Activated CD4-positive, alpha-beta T cell treated with anti-CD3 and anti-CD28 coated beads, Interleukin-2, amount 10 ng/mL, durations not matched to agents 7 days and 5 days (primary cell): Measurements from ENCODE around the gene TUBB2B. TPM values are rescaled to one million over a fixed set of nuclear protein-coding genes. Genes with fewer than 3 reads are reported as not detected.

Experiments used
- CTCF ChIA-PET: fragments of 350-600 bp; sonication (Branson Sonifier 250); formaldehyde crosslinking; loops from one replicate; lab custom pipeline; 2021; ENCODE audit warnings: antibody characterized with exemption; lab: Charles Lee
- POLR2A ChIA-PET: fragments of 350-600 bp; sonication (Branson Sonifier 250); formaldehyde crosslinking; loops from one replicate; lab custom pipeline; 2021; ENCODE audit warnings: antibody characterized with exemption; lab: Charles Lee
- DNase-seq: peaks from one replicate; pipeline ENCODE4 v3.0.0-alpha.2; 2020
- H3K27ac Mint-ChIP-seq: one replicate; pipeline ENCODE4 v1.8.0; 2021; ENCODE audit warnings: mild to moderate bottlenecking, moderate library complexity, mixed read lengths
- H3K27me3 Mint-ChIP-seq: one replicate; pipeline ENCODE4 v1.8.0; 2021; ENCODE audit warnings: mixed read lengths
- H3K36me3 Mint-ChIP-seq: one replicate; pipeline ENCODE4 v1.8.0; 2021; ENCODE audit warnings: low read depth, mixed read lengths
- H3K4me1 Mint-ChIP-seq: one replicate; pipeline ENCODE4 v1.8.0; 2021; ENCODE audit warnings: mixed read lengths
- H3K4me3 Mint-ChIP-seq: one replicate; pipeline ENCODE4 v1.8.0; 2021; ENCODE audit warnings: mild to moderate bottlenecking, moderate library complexity, mixed read lengths
- H3K9me3 Mint-ChIP-seq: one replicate; pipeline ENCODE4 v1.8.0; 2021; ENCODE audit warnings: mixed read lengths
- total RNA-seq, 2 experiments: library from RNA; stranded (reverse); gene quantifications; one replicate each; pipeline ENCODE4 v1.2.3, GENCODE V29; 2021

Gene TUBB2B
- total RNA-seq, 2 experiments from 2014 or later: not detected

- CTCF ChIA-PET: interaction anchor here (0.6 kb wide), 1 partner anchor 39 kb away, joined by 3 read pairs; no protein-coding TSS in a partner anchor
- Mint-ChIP-seq H3K27ac (no peak overlapping the region), H3K4me1 (peaks cover 35% of the 10 kb centered on the region), H3K9me3 (no peaks in the 10 kb centered on the region), H3K27me3 (no peaks in the 10 kb centered on the region), H3K4me3 (no peak overlapping the region), H3K36me3 (peaks cover 20% of the 10 kb centered on the region)
- no peak for DNase-seq
- POLR2A ChIA-PET: no interaction called here
Observed at GRCh38 chr6:3265671-3266070, 38.2 kb upstream of the TUBB2B start.

GRCh38 chr6:3264356-3264755 lies 36.9 kb upstream of the TUBB2B start:
- CTCF ChIA-PET: interaction anchor here (4.0 kb wide), 1 partner anchor 12 kb away, joined by 27 read pairs; no protein-coding TSS in a partner anchor
- H3K4me3 Mint-ChIP-seq: no peak overlapping the region

GRCh38 chr6:3263096-3263495 lies 35.6 kb upstream of the TUBB2B start:
- Mint-ChIP-seq H3K27ac (no peak overlapping the region), H3K4me1 (peaks cover 46% of the 10 kb centered on the region), H3K4me3 (no peak overlapping the region), H3K9me3 (no peaks in the 10 kb centered on the region), H3K27me3 (no peaks in the 10 kb centered on the region), H3K36me3 (peaks cover 21% of the 10 kb centered on the region)
- DNase-seq: no peak
- ChIA-PET CTCF (interaction anchor here (4.0 kb wide), 1 partner anchor 11 kb away, joined by 27 read pairs; no protein-coding TSS in a partner anchor), POLR2A (no interaction called here)

More at GRCh38 chr6:3264356-3264755, 36.9 kb upstream of the TUBB2B start:
- no peak overlapping the region for H3K27ac Mint-ChIP-seq
- peaks cover 21% of the 10 kb centered on the region for H3K36me3 Mint-ChIP-seq
- DNase-seq: no peak
- H3K27me3 Mint-ChIP-seq: no peaks in the 10 kb centered on the region
- H3K9me3 Mint-ChIP-seq: no peaks in the 10 kb centered on the region
- peaks cover 45% of the 10 kb centered on the region for H3K4me1 Mint-ChIP-seq
- POLR2A ChIA-PET: no interaction called here

GRCh38 chr6:3261921-3262320 lies 34.5 kb upstream of the TUBB2B start:
- no peak for DNase-seq
- Mint-ChIP-seq H3K4me3 (no peak overlapping the region), H3K27ac (no peak overlapping the region), H3K27me3 (peaks cover 6% of the 10 kb centered on the region), H3K36me3 (peaks cover 21% of the 10 kb centered on the region), H3K4me1 (peaks cover 46% of the 10 kb centered on the region), H3K9me3 (no peaks in the 10 kb centered on the region)
- ChIA-PET POLR2A (no interaction called here), CTCF (interaction anchor here (1.2 to 4.0 kb wide), 4 partner anchors 8 to 52 kb away, joined by 3 to 27 read pairs (median 6); no protein-coding TSS in a partner anchor)

GRCh38 chr6:3261518-3261820 lies 34.0 kb upstream of the TUBB2B start:
- Mint-ChIP-seq H3K27me3 (peaks cover 9% of the 10 kb centered on the region), H3K4me3 (no peak overlapping the region), H3K27ac (no peak overlapping the region), H3K36me3 (peaks cover 21% of the 10 kb centered on the region), H3K9me3 (no peaks in the 10 kb centered on the region), H3K4me1 (peaks cover 45% of the 10 kb centered on the region)
- POLR2A ChIA-PET: no interaction called here
- no peak for DNase-seq
- CTCF ChIA-PET: interaction anchor here (1.2 to 4.0 kb wide), 4 partner anchors 8 to 51 kb away, joined by 3 to 27 read pairs (median 6); no protein-coding TSS in a partner anchor

- H3K36me3 Mint-ChIP-seq: peaks cover 21% of the 10 kb centered on the region
- H3K27me3 Mint-ChIP-seq: peaks cover 11% of the 10 kb centered on the region
- no peak for DNase-seq
- H3K4me3 Mint-ChIP-seq: peak overlapping the region; percentile 88
- peaks cover 44% of the 10 kb centered on the region for H3K4me1 Mint-ChIP-seq
- ChIA-PET POLR2A (no interaction called here), CTCF (interaction anchor here (1.2 to 4.0 kb wide), 4 partner anchors 9 to 261 kb away, joined by 3 to 27 read pairs (median 6); partner anchors contain the start of gene NQO2)
- peak overlapping the region; percentile 67 for H3K27ac Mint-ChIP-seq
- H3K9me3 Mint-ChIP-seq: no peaks in the 10 kb centered on the region
Observed at GRCh38 chr6:3260772-3261517, 33.5 kb upstream of the TUBB2B start.

GRCh38 chr6:3260296-3260695 lies 32.8 kb upstream of the TUBB2B start:
- ChIA-PET POLR2A (no interaction called here), CTCF (interaction anchor here (0.6 to 4.0 kb wide), 5 partner anchors 8 to 261 kb away, joined by 4 to 27 read pairs (median 5); partner anchors contain the start of gene NQO2)
- H3K4me3 Mint-ChIP-seq: peak overlapping the region; percentile 88
- H3K4me1 Mint-ChIP-seq: peaks cover 44% of the 10 kb centered on the region
- no peak overlapping the region for H3K27ac Mint-ChIP-seq
- peaks cover 21% of the 10 kb centered on the region for H3K36me3 Mint-ChIP-seq
- peaks cover 14% of the 10 kb centered on the region for H3K27me3 Mint-ChIP-seq
- no peaks in the 10 kb centered on the region for H3K9me3 Mint-ChIP-seq
- DNase-seq: no peak

GRCh38 chr6:3259491-3259958 lies 32.1 kb upstream of the TUBB2B start:
- Mint-ChIP-seq H3K36me3 (peaks cover 15% of the 10 kb centered on the region), H3K27me3 (peaks cover 18% of the 10 kb centered on the region), H3K9me3 (no peaks in the 10 kb centered on the region), H3K4me3 (peak overlapping the region; percentile 88), H3K27ac (peak overlapping the region; percentile 94), H3K4me1 (peaks cover 40% of the 10 kb centered on the region)
- peak; percentile 69 for DNase-seq
- CTCF ChIA-PET: interaction anchor here (1.1 to 2.4 kb wide), 5 partner anchors 8 to 273 kb away, joined by 3 to 8 read pairs (median 4); partner anchors contain the start of gene NQO2
- POLR2A ChIA-PET: interaction anchor here (0.6 kb wide), 1 partner anchor 762 kb away, joined by 3 read pairs; a partner anchor contains a TSS

- DNase-seq: peak; percentile 93
- Mint-ChIP-seq H3K36me3 (peaks cover 17% of the 10 kb centered on the region), H3K27me3 (peaks cover 20% of the 10 kb centered on the region), H3K4me1 (peaks cover 39% of the 10 kb centered on the region), H3K4me3 (peak within 1 kb of the TSS; percentile 88), H3K9me3 (peaks cover 3% of the 10 kb centered on the region), H3K27ac (peak within 1 kb of the TSS; percentile 94)
- ChIA-PET CTCF (interaction anchor here (1.1 to 1.6 kb wide), 4 partner anchors 8 to 272 kb away, joined by 3 to 5 read pairs (median 4); partner anchors contain the start of gene NQO2), POLR2A (interaction anchor here (0.6 kb wide), 1 partner anchor 139 kb away, joined by 3 read pairs; no protein-coding TSS in a partner anchor)
Observed at GRCh38 chr6:3258720-3259490, 31.5 kb upstream of the TUBB2B start, which contains the start of gene PSMG4. PSMG4 (plus strand) TSS chr6:3258947; CDS start chr6:3259023, 76 bp downstream.

GRCh38 chr6:3258201-3258600 lies 30.7 kb upstream of the TUBB2B start:
- Mint-ChIP-seq H3K36me3 (peaks cover 13% of the 10 kb centered on the region), H3K27me3 (peaks cover 20% of the 10 kb centered on the region), H3K4me3 (peak overlapping the region; percentile 66), H3K27ac (no peak overlapping the region), H3K9me3 (peaks cover 3% of the 10 kb centered on the region), H3K4me1 (peaks cover 34% of the 10 kb centered on the region)
- DNase-seq: no peak
- CTCF ChIA-PET: interaction anchor here (1.5 to 1.7 kb wide), 2 partner anchors 12 to 22 kb away, joined by 4 read pairs; no protein-coding TSS in a partner anchor
- POLR2A ChIA-PET: interaction anchor here (0.6 kb wide), 1 partner anchor 139 kb away, joined by 3 read pairs; no protein-coding TSS in a partner anchor

GRCh38 chr6:3253597-3253961 lies 26.1 kb upstream of the TUBB2B start:
- Mint-ChIP-seq H3K27ac (no peak overlapping the region), H3K27me3 (peaks cover 34% of the 10 kb centered on the region), H3K4me1 (peaks cover 10% of the 10 kb centered on the region), H3K9me3 (peaks cover 3% of the 10 kb centered on the region), H3K4me3 (no peak overlapping the region), H3K36me3 (peaks cover 1% of the 10 kb centered on the region)
- ChIA-PET POLR2A (no interaction called here), CTCF (interaction anchor here (1.1 to 3.5 kb wide), 2 partner anchors 9 to 805 kb away, joined by 3 to 27 read pairs; no protein-coding TSS in a partner anchor)
- no peak for DNase-seq
